ENCODE measurements around the gene EIF4G3.

DNA sequence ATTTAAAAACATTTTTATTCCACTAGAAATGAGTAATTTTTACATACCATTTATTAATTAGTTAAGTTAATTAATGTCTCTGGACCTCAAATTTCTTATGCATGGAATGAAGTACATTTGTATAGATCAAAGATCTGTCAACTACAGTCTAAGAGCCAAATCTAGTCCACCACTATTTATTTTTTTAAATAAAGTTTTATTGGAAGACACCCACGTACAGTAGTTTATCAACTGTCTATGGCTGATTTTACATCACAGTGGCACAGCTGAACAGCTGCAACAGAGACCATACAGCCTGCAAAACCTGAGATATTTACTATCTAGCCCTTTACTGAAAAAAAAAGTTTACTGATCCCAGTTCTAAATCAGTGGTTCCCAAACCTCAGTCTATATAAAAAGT is 201.0 kb downstream of the EIF4G3 start:
- TF ChIP-seq POLR2AphosphoS5 (IDR thresholded peaks at IDR 0.05; ENCODE audit: borderline replicate concordance, low read depth, low read length) (no peak), EZH2 (IDR thresholded peaks at IDR 0.05) (no peak), FOXP2 (optimal IDR thresholded peaks at IDR 0.05; ENCODE audit: control extremely low read depth, extremely low read length, insufficient read depth) (no peak)

All from SK-N-MC (cell line).